Ramos (cell line): Measurements from ENCODE around the gene PGS1.
"Not testable (repeated sequence)": the region's sequence is repeated elsewhere in the genome, so short reads cannot be mapped to it uniquely, and the experiment has no call there.

Source experiments
- in situ Hi-C: fragments of 300-500 bp; cut with MboI; formaldehyde crosslinking; loops from one replicate; pipeline ENCODE4 v1.14.3; 2022; ENCODE audit warnings: low sequenced_read_pairs; ENCODE audit not compliant: unreplicated experiment

The PGS1 gene

GRCh38 chr17:78466109-78466785, 87.8 kb downstream of the PGS1 start:
- in situ Hi-C loops: not testable (repeated sequence)

- in situ Hi-C loops: no loop called here
Observed at GRCh38 chr17:78466786-78467715, 88.6 kb downstream of the PGS1 start.

- in situ Hi-C loops: no loop called here
Observed at GRCh38 chr17:78468366-78468765, 89.9 kb downstream of the PGS1 start.

GRCh38 chr17:78469443-78469842, 91.0 kb downstream of the PGS1 start:
- in situ Hi-C loops: no loop called here

GRCh38 chr17:78471635-78472034, 93.2 kb downstream of the PGS1 start:
- in situ Hi-C loops: no loop called here

GRCh38 chr17:78472035-78472905, 93.8 kb downstream of the PGS1 start:
- in situ Hi-C loops: no loop called here

GRCh38 chr17:78473951-78474613, 95.6 kb downstream of the PGS1 start:
- in situ Hi-C loops: no loop called here
